Caki2 (cell line): ENCODE results near the gene ITGA2B. TPM values are rescaled to one million over a fixed set of nuclear protein-coding genes. Genes with fewer than 3 reads are reported as not detected.

ENCODE experiments used
- DNase-seq: peaks from one replicate; pipeline ENCODE4 v3.0.0-alpha.2; 2015; ENCODE audit warnings: low read depth
- in situ Hi-C: cut with HindIII; loops from 2 replicates; pipeline ENCODE4 v1.10.0; 2016; ENCODE audit warnings: low sequenced_read_pairs, low pct_unique_long_range_greater_than_20kb, mixed read lengths
- total RNA-seq: library from RNA; depleted of rRNA; stranded (reverse); fragments of >200 nt; shearing (Covaris generic); gene quantifications from 2 replicates; pipeline ENCODE4 v1.2.3, GENCODE V29; 2014; ENCODE audit warnings: low replicate concordance; rRNA removed

The ITGA2B gene
- total RNA-seq, result 0.26 and 3.3 TPM in 2 replicates

- no peak for DNase-seq
- in situ Hi-C loops, result no loop called here
Measured at GRCh38 chr17:44389281-44389680, at the start of gene ITGA2B. Gene ITGA2B, minus strand, starts transcription at chr17:44389649. Its CDS starts 176 bp downstream, at chr17:44389473.

GRCh38 chr17:44439168-44439567 is 49.7 kb upstream of the ITGA2B start:
- in situ Hi-C loops, result no loop called here
- no peak for DNase-seq

- no peak for DNase-seq
- in situ Hi-C loops, result no loop called here
Measured at GRCh38 chr17:44438636-44439035, 49.2 kb upstream of the ITGA2B start.

- in situ Hi-C loops, result no loop called here
- DNase-seq, result no peak
Measured at GRCh38 chr17:44436336-44436735, 46.9 kb upstream of the ITGA2B start.

GRCh38 chr17:44432254-44433157 is 43.1 kb upstream of the ITGA2B start:
- in situ Hi-C loops, result no loop called here
- DNase-seq, result no peak

GRCh38 chr17:44424828-44425461 is 35.5 kb upstream of the ITGA2B start:
- no peak for DNase-seq
- in situ Hi-C loops, result no loop called here

- DNase-seq, result peak; percentile 51
- in situ Hi-C loops, result no loop called here
Measured at GRCh38 chr17:44417553-44417952, 28.1 kb upstream of the ITGA2B start.

- in situ Hi-C loops, result no loop called here
- DNase-seq, result no peak
Measured at GRCh38 chr17:44416558-44417289, 27.3 kb upstream of the ITGA2B start.

GRCh38 chr17:44414394-44415155 is 25.1 kb upstream of the ITGA2B start:
- no peak for DNase-seq
- in situ Hi-C loops, result no loop called here

GRCh38 chr17:44409309-44410028 is 20.0 kb upstream of the ITGA2B start:
- DNase-seq, result no peak
- in situ Hi-C loops, result no loop called here

- DNase-seq, result no peak
- in situ Hi-C loops, result no loop called here
Measured at GRCh38 chr17:44408786-44409185, 19.3 kb upstream of the ITGA2B start.

GRCh38 chr17:44402564-44403172 is 13.2 kb upstream of the ITGA2B start:
- in situ Hi-C loops, result no loop called here
- DNase-seq, result no peak

- in situ Hi-C loops, result no loop called here
- peak; percentile 23 for DNase-seq
Measured at GRCh38 chr17:44400226-44400847, 10.9 kb upstream of the ITGA2B start.

- DNase-seq, result no peak
- in situ Hi-C loops, result no loop called here
Measured at GRCh38 chr17:44398692-44399691, 9.5 kb upstream of the ITGA2B start.

- no peak for DNase-seq
- in situ Hi-C loops, result no loop called here
Measured at GRCh38 chr17:44397479-44398440, 8.3 kb upstream of the ITGA2B start.
